Kidney (tissue), 14 donors: ENCODE results near the gene LDLRAD4. TPM values are rescaled to one million over a fixed set of nuclear protein-coding genes. Genes with fewer than 3 reads are reported as not detected.

Experiments
- DNase-seq, 5 donors: peaks; one replicate each; pipeline ENCODE4 v3.0.0-alpha.2; 2013 to 2020
- FAIRE-seq: peaks from 2 replicates; lab custom pipeline; 2012; peaks lifted over from hg19 to GRCh38; lab: Jason Lieb, UNC
- H3K27ac ChIP-seq, 2 donors: one replicate each; pipeline ENCODE4 v1.7.0; 2013; ENCODE audit warnings: low read depth in 2 of 2, low read length in 2 of 2, inconsistent platforms in 1 of 2
- H3K27me3 ChIP-seq: one replicate; pipeline ENCODE4 v1.7.1; 2013; ENCODE audit warnings: low read length, inconsistent platforms; ENCODE audit not compliant: control insufficient read depth, insufficient read depth
- H3K36me3 ChIP-seq, 3 donors: one replicate each; pipeline versions ENCODE4 v1.7.0 to v1.7.1; 2013; ENCODE audit warnings: low read length in 3 of 3, control low read depth in 1 of 3, inconsistent platforms in 1 of 3; ENCODE audit not compliant: insufficient read depth in 3 of 3, control insufficient read depth in 2 of 3
- H3K4me1 ChIP-seq, 3 donors: one replicate each; pipeline versions ENCODE4 v1.7.0 to v1.7.1; 2013; ENCODE audit warnings: low read length in 3 of 3, inconsistent platforms in 1 of 3, low read depth in 1 of 3; ENCODE audit not compliant: control insufficient read depth in 2 of 3, insufficient read depth in 2 of 3
- H3K4me3 ChIP-seq, 3 donors: one replicate each; pipeline versions ENCODE4 v1.7.0 to v1.8.1; 2013; ENCODE audit warnings: low read length in 3 of 3, control low read depth in 1 of 3, inconsistent platforms in 1 of 3
- H3K9ac ChIP-seq, 3 donors: one replicate each; pipeline versions ENCODE4 v1.7.0 to v1.7.1; 2013; ENCODE audit warnings: low read length in 3 of 3, control low read depth in 1 of 3, inconsistent platforms in 1 of 3
- H3K9me3 ChIP-seq, 3 donors: one replicate each; pipeline versions ENCODE4 v1.7.0 to v1.7.1; 2013; ENCODE audit warnings: low read length in 3 of 3, control low read depth in 1 of 3, inconsistent platforms in 1 of 3; ENCODE audit not compliant: control insufficient read depth in 2 of 3, insufficient read depth in 1 of 3
- intact Hi-C: fragments of 100-400 bp; cut with DNase I; formaldehyde crosslinking; loops from one replicate; pipeline ENCODE4 v1.11.1; 2022
- polyA plus RNA-seq: library from polyadenylated mRNA; stranded (reverse); fragments of 350-450 nt; fragmentation: Illumina TruSeq; extraction: RNeasy Lipid Tissue Mini Kit (QIAGEN cat#74804); gene quantifications from one replicate; pipeline ENCODE4 v1.2.3, GENCODE V29; 2014; ENCODE audit warnings: low read depth, low replicate concordance; ENCODE audit not compliant: insufficient read depth
- total RNA-seq: library from RNA; stranded (reverse); fragmentation: NEBNext Ultra II Directional; extraction: Animal tissue kit (Norgen Biotek cat#: 25700); gene quantifications from one replicate; pipeline ENCODE4 v1.2.1, GENCODE V29; 2021
- TF ChIP-seq, protein P1 (sequence below): IDR thresholded peaks from 3 replicates; pipeline ENCODE4 v1.5.1; 2012; ENCODE audit warnings: mild to moderate bottlenecking, moderate library complexity, borderline replicate concordance; ENCODE audit not compliant: insufficient read depth; ENCODE audit errors: extremely low read depth
- donor health status: control.
- donor health status: control.
- donor health status: control.
- donor health status: control.
- donor health status: control.
- donor health status: DM: yes; HTN: yes; CAD: no.
- donor health status: Normal renal cell carcinoma (clear cell type).

Gene LDLRAD4
- total and polyA plus RNA-seq, 2 donors from 2014 or later = 2.3 to 42.3 TPM

DNA sequence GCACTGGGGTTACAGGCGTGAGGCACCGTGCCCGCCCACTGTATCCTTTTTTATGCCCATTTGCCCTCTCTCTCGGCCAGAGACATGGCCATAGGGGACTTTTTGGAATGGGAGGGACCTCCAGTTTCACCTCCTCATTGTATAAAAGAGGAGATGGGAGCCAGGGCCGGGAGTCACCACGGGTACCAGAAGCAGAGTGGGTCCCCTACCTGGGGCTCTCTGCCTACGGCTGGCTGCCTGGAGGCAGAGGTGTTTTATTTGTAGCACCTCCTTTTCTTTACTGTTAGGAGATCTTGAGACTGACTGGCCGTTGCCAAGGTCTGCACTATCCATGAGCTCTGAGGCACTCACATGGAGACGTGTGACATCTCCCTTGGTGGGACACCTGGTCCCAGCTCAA, 162.8 kb downstream of the LDLRAD4 start:
- Histone ChIP-seq H3K9ac (peak overlapping the region in 1 of 3 donors; percentile 81), H3K27ac (peak overlapping the region; percentile 93), H3K4me3 (peak overlapping the region in 1 of 3 donors; percentile 70), H3K36me3 (no peaks in the 10 kb centered on the region), H3K27me3 (no peaks in the 10 kb centered on the region), H3K4me1 (peaks cover 0 to 24% (median 17%) of the 10 kb centered on the region in 3 donors), H3K9me3 (no peaks in the 10 kb centered on the region)
- TF ChIP-seq, protein P1, sequence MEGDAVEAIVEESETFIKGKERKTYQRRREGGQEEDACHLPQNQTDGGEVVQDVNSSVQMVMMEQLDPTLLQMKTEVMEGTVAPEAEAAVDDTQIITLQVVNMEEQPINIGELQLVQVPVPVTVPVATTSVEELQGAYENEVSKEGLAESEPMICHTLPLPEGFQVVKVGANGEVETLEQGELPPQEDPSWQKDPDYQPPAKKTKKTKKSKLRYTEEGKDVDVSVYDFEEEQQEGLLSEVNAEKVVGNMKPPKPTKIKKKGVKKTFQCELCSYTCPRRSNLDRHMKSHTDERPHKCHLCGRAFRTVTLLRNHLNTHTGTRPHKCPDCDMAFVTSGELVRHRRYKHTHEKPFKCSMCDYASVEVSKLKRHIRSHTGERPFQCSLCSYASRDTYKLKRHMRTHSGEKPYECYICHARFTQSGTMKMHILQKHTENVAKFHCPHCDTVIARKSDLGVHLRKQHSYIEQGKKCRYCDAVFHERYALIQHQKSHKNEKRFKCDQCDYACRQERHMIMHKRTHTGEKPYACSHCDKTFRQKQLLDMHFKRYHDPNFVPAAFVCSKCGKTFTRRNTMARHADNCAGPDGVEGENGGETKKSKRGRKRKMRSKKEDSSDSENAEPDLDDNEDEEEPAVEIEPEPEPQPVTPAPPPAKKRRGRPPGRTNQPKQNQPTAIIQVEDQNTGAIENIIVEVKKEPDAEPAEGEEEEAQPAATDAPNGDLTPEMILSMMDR = no peak
- FAIRE-seq = no peak
- DNase-seq = peak in 2 of 5 donors; percentile 37 to 47
- intact Hi-C loops = no loop called here

DNA sequence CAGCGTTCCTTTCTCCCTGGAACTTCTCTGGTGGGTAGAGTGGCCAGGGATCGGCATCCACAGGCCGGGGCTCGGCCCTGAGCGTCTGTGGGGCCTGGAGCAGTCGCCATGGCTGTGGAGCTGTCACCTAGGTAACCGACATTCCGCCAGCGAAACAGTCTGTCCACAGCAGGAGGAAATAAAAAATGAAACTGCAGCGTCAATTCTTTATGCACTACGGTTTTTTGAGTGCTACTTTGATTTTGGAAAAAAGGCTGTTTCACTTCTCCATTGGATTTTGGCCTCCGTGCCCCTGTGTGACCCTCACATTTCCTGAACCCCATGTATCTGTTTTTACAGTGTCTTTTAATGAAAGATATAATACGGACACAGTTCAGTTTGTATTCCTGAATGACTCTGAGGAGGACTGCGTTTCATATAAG, 163.4 kb downstream of the LDLRAD4 start:
- Histone ChIP-seq H3K27ac (peak overlapping the region; percentile 93), H3K4me1 (peaks cover 0 to 24% (median 17%) of the 10 kb centered on the region in 3 donors), H3K9me3 (no peaks in the 10 kb centered on the region), H3K36me3 (no peaks in the 10 kb centered on the region), H3K4me3 (peak overlapping the region in 2 of 3 donors; percentile 56 to 70), H3K27me3 (no peaks in the 10 kb centered on the region), H3K9ac (peak overlapping the region in 2 of 3 donors; percentile 0 to 81)
- intact Hi-C loops = no loop called here
- FAIRE-seq (no peak), DNase-seq (peak; percentile 83 to 92 (median 90))
- TF ChIP-seq, protein P1 = no peak

DNA sequence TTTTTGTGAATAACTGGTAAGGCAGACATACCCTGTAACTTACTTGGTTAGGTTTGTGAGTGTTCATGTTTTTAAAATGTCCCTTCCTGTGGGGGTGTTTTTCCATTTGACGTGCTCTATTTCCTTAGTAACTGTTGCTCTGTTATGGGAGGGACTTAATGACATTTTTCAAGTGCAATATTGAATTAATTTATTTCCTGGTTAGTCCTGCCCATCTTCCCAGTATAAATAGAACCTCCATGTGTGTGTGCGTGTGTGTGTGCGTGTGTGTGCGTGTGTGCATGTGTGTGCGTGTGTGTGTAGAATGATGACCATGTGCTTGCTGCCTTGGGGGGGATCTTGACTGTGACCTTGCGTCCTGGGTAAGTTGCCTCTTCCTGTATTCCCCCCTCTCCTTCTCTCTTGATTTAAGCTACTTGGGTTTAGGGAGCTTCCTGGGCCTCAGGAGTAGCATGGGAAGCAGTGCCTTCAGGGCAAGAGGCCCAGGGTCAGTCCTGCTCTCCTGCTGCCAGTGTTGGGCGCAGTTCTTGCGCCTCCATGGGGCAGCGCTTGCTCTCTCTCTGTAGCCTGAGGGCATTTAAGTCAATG, 163.9 kb downstream of the LDLRAD4 start:
- Histone ChIP-seq H3K27me3 (no peaks in the 10 kb centered on the region), H3K4me1 (peaks cover 0 to 24% (median 17%) of the 10 kb centered on the region in 3 donors), H3K4me3 (peak overlapping the region in 2 of 3 donors; percentile 56 to 70), H3K9ac (peak overlapping the region in 2 of 3 donors; percentile 0 to 81), H3K27ac (peak overlapping the region; percentile 93), H3K36me3 (no peaks in the 10 kb centered on the region), H3K9me3 (no peaks in the 10 kb centered on the region)
- DNase-seq (peak; percentile 39 to 89 (median 76)), FAIRE-seq (peak; percentile 57)
- TF ChIP-seq, protein P1 = no peak
- intact Hi-C loops = no loop called here
